ENCODE measurements around the gene CNTNAP3B. TPM values are rescaled to one million over a fixed set of nuclear protein-coding genes. Genes with fewer than 3 reads are reported as not detected.
"Not testable (repeated sequence)": the region's sequence is repeated elsewhere in the genome, so short reads cannot be mapped to it uniquely, and the experiment has no call there.

CNTNAP3B gene
- total and polyA plus RNA-seq, 7 experiments from 2014 or later, result 0.15 TPM; not detected in 6

DNA sequence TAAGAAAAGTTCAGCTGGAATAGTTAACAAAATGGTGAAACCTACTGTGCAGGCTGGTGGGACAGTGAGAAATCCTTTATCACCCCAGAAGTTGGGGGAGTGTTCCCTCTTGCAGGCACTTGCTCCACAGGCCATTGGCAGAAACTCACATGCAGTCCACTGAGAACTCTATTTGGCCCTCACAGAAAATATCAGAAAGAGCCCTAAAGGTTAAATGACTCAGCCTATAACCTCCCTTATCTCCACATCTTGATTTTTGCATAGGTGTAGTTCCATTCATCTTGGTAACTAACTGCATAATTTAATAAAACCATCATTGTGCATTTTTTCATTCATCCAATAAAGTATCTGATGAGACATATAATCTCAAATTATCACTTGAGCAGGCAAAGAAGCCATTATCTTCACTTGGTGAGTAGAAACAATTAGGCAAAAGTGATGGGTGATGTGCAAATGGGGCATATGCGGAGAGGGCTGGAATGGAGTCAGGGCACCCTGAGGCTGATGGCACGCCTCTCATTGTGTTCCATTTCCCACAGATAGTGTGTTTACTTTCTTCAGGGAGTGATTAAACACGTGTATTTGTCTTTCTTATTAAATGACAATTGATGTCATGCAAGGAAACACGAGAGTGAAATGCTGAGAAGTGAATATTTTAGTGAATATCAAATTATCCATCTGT, 45.2 kb downstream of the CNTNAP3B start:
- H3K27me3 ChIP-seq (ENCODE audit: control insufficient read depth in 2 of 2, insufficient read depth in 2 of 2, low read length in 2 of 2); H3K27ac ChIP-seq (ENCODE audit: low read depth, low read length); H3K4me3 Mint-ChIP-seq; H3K36me3 ChIP-seq (ENCODE audit: control insufficient read depth in 2 of 3, insufficient read depth in 3 of 3, low read length in 3 of 3); H3K27ac Mint-ChIP-seq; H3K4me3 ChIP-seq (ENCODE audit: low read length); H3K9me3 Mint-ChIP-seq; POLR2A ChIA-PET; H3K27me3 Mint-ChIP-seq; DNase-seq; H3K9me3 ChIP-seq (ENCODE audit: control insufficient read depth in 2 of 3, low read length in 3 of 3); H3K4me1 ChIP-seq (ENCODE audit: control insufficient read depth in 2 of 2, insufficient read depth in 2 of 2, low read length in 2 of 2); ATAC-seq; intact Hi-C loops (cut with micrococcal nuclease); H3K4me1 Mint-ChIP-seq; H3K36me3 Mint-ChIP-seq; CTCF ChIA-PET: not testable (repeated sequence)

GRCh38 chr9:42080376-42080775, 48.9 kb downstream of the CNTNAP3B start:
- H3K4me3 ChIP-seq (ENCODE audit: low read length); CTCF ChIA-PET; H3K4me1 ChIP-seq (ENCODE audit: control insufficient read depth in 2 of 2, insufficient read depth in 2 of 2, low read length in 2 of 2); H3K4me3 Mint-ChIP-seq; intact Hi-C loops (cut with micrococcal nuclease); H3K27ac Mint-ChIP-seq; H3K27me3 ChIP-seq (ENCODE audit: control insufficient read depth in 2 of 2, insufficient read depth in 2 of 2, low read length in 2 of 2); DNase-seq; H3K36me3 Mint-ChIP-seq; ATAC-seq; H3K4me1 Mint-ChIP-seq; H3K9me3 ChIP-seq (ENCODE audit: control insufficient read depth in 2 of 3, low read length in 3 of 3); POLR2A ChIA-PET; H3K27ac ChIP-seq (ENCODE audit: low read depth, low read length); H3K36me3 ChIP-seq (ENCODE audit: control insufficient read depth in 2 of 3, insufficient read depth in 3 of 3, low read length in 3 of 3); H3K27me3 Mint-ChIP-seq; H3K9me3 Mint-ChIP-seq: not testable (repeated sequence)

- H3K4me3 ChIP-seq (ENCODE audit: low read length); H3K27ac ChIP-seq (ENCODE audit: low read depth, low read length); H3K9me3 Mint-ChIP-seq; H3K36me3 Mint-ChIP-seq; intact Hi-C loops (cut with micrococcal nuclease); CTCF ChIA-PET; H3K36me3 ChIP-seq (ENCODE audit: control insufficient read depth in 2 of 3, insufficient read depth in 3 of 3, low read length in 3 of 3); POLR2A ChIA-PET; H3K27ac Mint-ChIP-seq; H3K27me3 Mint-ChIP-seq; H3K4me3 Mint-ChIP-seq; DNase-seq; H3K4me1 ChIP-seq (ENCODE audit: control insufficient read depth in 2 of 2, insufficient read depth in 2 of 2, low read length in 2 of 2); H3K27me3 ChIP-seq (ENCODE audit: control insufficient read depth in 2 of 2, insufficient read depth in 2 of 2, low read length in 2 of 2); ATAC-seq; H3K4me1 Mint-ChIP-seq; H3K9me3 ChIP-seq (ENCODE audit: control insufficient read depth in 2 of 3, low read length in 3 of 3): not testable (repeated sequence)
Measured at GRCh38 chr9:42074868-42075267, 54.4 kb downstream of the CNTNAP3B start.

DNA sequence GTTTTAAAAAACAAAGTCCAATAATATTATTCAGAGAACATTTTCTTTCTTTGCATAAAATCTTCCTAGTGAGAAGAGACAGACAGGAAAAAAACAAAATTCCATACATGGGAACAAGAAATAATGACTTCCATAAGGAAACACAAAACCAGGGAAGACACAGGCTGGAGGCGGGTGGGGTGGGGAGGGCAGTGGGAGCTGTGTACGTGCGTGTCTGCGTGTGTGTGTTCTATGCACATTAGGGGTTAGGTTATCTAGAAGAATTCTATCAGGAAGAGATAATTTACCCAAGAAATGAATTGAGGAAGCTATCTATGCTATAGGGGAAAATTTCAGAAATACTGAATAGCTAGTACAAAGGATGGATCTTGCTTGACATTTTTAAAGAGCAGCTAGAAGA, 58.2 kb downstream of the CNTNAP3B start:
- CTCF ChIA-PET, result not testable (repeated sequence)

GRCh38 chr9:42070035-42070799, 59.0 kb downstream of the CNTNAP3B start:
- H3K27ac Mint-ChIP-seq; H3K4me1 ChIP-seq (ENCODE audit: control insufficient read depth in 2 of 2, insufficient read depth in 2 of 2, low read length in 2 of 2); H3K9me3 ChIP-seq (ENCODE audit: control insufficient read depth in 2 of 3, low read length in 3 of 3); H3K27me3 Mint-ChIP-seq; H3K27me3 ChIP-seq (ENCODE audit: control insufficient read depth in 2 of 2, insufficient read depth in 2 of 2, low read length in 2 of 2); H3K36me3 ChIP-seq (ENCODE audit: control insufficient read depth in 2 of 3, insufficient read depth in 3 of 3, low read length in 3 of 3); H3K4me1 Mint-ChIP-seq; POLR2A ChIA-PET; H3K4me3 ChIP-seq (ENCODE audit: low read length); H3K36me3 Mint-ChIP-seq; intact Hi-C loops (cut with micrococcal nuclease); DNase-seq; H3K27ac ChIP-seq (ENCODE audit: low read depth, low read length); H3K9me3 Mint-ChIP-seq; H3K4me3 Mint-ChIP-seq; ATAC-seq; CTCF ChIA-PET: not testable (repeated sequence)

More for the DNA sequence above, 58.2 kb downstream of the CNTNAP3B start:
- H3K4me3 Mint-ChIP-seq; H3K27me3 Mint-ChIP-seq; H3K4me1 Mint-ChIP-seq; H3K9me3 Mint-ChIP-seq; POLR2A ChIA-PET; H3K27ac Mint-ChIP-seq; H3K36me3 ChIP-seq (ENCODE audit: control insufficient read depth in 2 of 3, insufficient read depth in 3 of 3, low read length in 3 of 3); H3K4me3 ChIP-seq (ENCODE audit: low read length); H3K9me3 ChIP-seq (ENCODE audit: control insufficient read depth in 2 of 3, low read length in 3 of 3); H3K36me3 Mint-ChIP-seq; H3K27me3 ChIP-seq (ENCODE audit: control insufficient read depth in 2 of 2, insufficient read depth in 2 of 2, low read length in 2 of 2); intact Hi-C loops (cut with micrococcal nuclease); H3K27ac ChIP-seq (ENCODE audit: low read depth, low read length); H3K4me1 ChIP-seq (ENCODE audit: control insufficient read depth in 2 of 2, insufficient read depth in 2 of 2, low read length in 2 of 2); DNase-seq; ATAC-seq: not testable (repeated sequence)

- ATAC-seq; H3K27ac ChIP-seq (ENCODE audit: low read depth, low read length); H3K36me3 ChIP-seq (ENCODE audit: control insufficient read depth in 2 of 3, insufficient read depth in 3 of 3, low read length in 3 of 3); intact Hi-C loops (cut with micrococcal nuclease); CTCF ChIA-PET; H3K4me1 ChIP-seq (ENCODE audit: control insufficient read depth in 2 of 2, insufficient read depth in 2 of 2, low read length in 2 of 2); H3K4me1 Mint-ChIP-seq; H3K27ac Mint-ChIP-seq; DNase-seq; H3K9me3 Mint-ChIP-seq; H3K36me3 Mint-ChIP-seq; POLR2A ChIA-PET; H3K4me3 ChIP-seq (ENCODE audit: low read length); H3K27me3 ChIP-seq (ENCODE audit: control insufficient read depth in 2 of 2, insufficient read depth in 2 of 2, low read length in 2 of 2); H3K27me3 Mint-ChIP-seq; H3K9me3 ChIP-seq (ENCODE audit: control insufficient read depth in 2 of 3, low read length in 3 of 3); H3K4me3 Mint-ChIP-seq: not testable (repeated sequence)
Measured at GRCh38 chr9:42053874-42054273, 75.4 kb downstream of the CNTNAP3B start.

DNA sequence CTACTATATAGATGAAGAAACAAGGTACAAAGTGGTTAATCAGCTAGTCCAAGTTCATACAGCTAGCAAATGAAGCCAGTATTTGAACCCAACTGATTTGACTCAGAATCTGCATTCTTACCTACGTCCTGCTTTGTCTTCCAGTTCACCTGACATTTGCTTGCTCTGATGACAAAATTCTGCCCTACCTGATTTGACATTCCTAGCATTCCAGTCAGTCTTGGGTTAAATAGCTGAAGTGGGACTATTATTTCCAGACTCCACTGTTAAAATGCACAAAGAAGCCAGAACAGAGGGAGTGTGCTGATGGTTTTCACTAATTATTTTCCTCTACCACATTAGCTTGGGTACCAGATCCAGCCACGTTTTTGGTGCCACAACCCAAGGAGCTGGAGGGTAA, 78.5 kb downstream of the CNTNAP3B start:
- H3K9me3 Mint-ChIP-seq; H3K9me3 ChIP-seq (ENCODE audit: control insufficient read depth in 2 of 3, low read length in 3 of 3); H3K4me3 Mint-ChIP-seq; ATAC-seq; intact Hi-C loops (cut with micrococcal nuclease); H3K27me3 ChIP-seq (ENCODE audit: control insufficient read depth in 2 of 2, insufficient read depth in 2 of 2, low read length in 2 of 2); POLR2A ChIA-PET; DNase-seq; CTCF ChIA-PET; H3K27ac ChIP-seq (ENCODE audit: low read depth, low read length); H3K36me3 ChIP-seq (ENCODE audit: control insufficient read depth in 2 of 3, insufficient read depth in 3 of 3, low read length in 3 of 3); H3K4me1 ChIP-seq (ENCODE audit: control insufficient read depth in 2 of 2, insufficient read depth in 2 of 2, low read length in 2 of 2); H3K27ac Mint-ChIP-seq; H3K27me3 Mint-ChIP-seq; H3K4me3 ChIP-seq (ENCODE audit: low read length); H3K36me3 Mint-ChIP-seq; H3K4me1 Mint-ChIP-seq: not testable (repeated sequence)
